ENCODE measurements around the gene IRAK1.

The IRAK1 gene

DNA sequence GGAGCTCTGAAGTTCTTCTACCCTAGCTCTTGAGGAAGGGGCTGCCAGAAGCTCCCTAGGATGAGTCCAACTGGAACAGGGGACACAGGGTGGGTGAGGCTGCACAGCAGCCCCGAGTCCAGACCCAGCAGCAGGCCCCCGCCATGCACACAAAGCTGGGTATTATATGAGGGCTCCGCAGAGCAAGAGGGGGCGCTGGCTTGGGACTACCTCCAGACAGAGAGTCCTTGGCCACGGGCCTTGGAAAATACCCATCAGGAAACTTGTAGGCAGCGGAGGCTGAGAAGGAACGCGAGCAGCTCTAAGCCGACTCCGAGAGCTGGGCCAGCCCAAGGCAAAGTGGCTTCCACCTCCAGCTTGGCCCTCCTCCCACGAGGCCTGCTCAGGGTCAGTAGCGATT, 56.2 kb downstream of the IRAK1 start:
- no peak overlapping the region for H3K4me3 ChIP-seq (ENCODE audit: low read depth, low read length)

DNA sequence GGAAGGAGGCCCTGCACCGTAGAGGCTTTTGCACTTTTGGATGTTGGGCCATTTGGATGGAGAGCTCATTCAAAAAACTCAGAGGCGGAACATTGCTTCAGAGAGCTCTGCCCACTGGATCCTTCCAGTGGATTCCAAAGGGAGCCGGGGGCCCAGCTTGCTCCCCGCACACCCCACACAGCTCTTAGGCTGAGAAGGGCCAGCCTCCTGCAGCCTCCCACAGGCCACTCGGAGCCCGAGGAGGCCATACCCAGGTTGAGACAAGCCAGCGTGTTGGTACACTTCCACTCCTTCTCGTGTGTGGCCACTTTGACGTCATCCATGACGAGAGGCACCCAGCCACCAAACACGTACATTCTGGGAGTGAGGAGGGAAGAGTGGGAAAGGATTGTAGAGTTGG, 58.4 kb downstream of the IRAK1 start:
- no peak overlapping the region for H3K4me3 ChIP-seq (ENCODE audit: low read depth, low read length)
- no peak for DNase-seq (ENCODE audit: low read depth)

More for the DNA sequence above, 56.2 kb downstream of the IRAK1 start:
- DNase-seq (ENCODE audit: low read depth): no peak

DNA sequence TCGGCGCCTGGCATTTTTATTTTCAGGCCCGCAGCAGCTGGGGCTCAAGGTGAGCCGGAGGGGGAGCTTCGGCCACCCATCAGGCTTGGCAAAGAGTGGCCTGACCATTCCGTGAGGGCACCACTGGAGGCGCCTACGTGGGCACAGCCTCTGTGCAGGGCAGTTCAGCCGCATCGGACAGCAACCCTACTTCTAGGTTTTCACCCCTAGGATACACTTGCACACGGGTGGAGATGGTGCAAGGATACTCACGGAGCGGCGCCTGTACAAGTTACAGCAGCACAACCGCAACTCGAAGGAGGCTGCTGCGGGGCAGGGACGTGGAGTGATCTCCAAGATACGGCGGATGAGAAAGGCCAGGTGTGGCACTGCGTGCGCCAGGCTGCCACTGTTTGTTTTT, 58.9 kb downstream of the IRAK1 start:
- no peak overlapping the region for H3K4me3 ChIP-seq (ENCODE audit: low read depth, low read length)
- no peak for DNase-seq (ENCODE audit: low read depth)

All from skeletal muscle cell (primary cell).